HG02642 (cell line): ENCODE measurements around the gene SEMA3A.

Experiments
- ATAC-seq: cut with Tn5 transposase; IDR thresholded peaks from one replicate; pipeline ENCODE4 v1.9.1; 2021; ENCODE audit warnings: mild to moderate bottlenecking; ENCODE audit not compliant: unreplicated experiment, poor library complexity

Gene SEMA3A

GRCh38 chr7:84113906-84114850 lies 80.4 kb downstream of the SEMA3A start:
- ATAC-seq, result no peak

- no peak for ATAC-seq
These were observed 81.3 kb downstream of the SEMA3A start for GRCh38 chr7:84113286-84113685.

- no peak for ATAC-seq
These were observed 81.8 kb downstream of the SEMA3A start for GRCh38 chr7:84112771-84113170.

- no peak for ATAC-seq
These were observed 82.7 kb downstream of the SEMA3A start for GRCh38 chr7:84111842-84112241.

- no peak for ATAC-seq
These were observed 84.2 kb downstream of the SEMA3A start for GRCh38 chr7:84110400-84110799.

- no peak for ATAC-seq
These were observed 85.8 kb downstream of the SEMA3A start for GRCh38 chr7:84108787-84109186.

GRCh38 chr7:84108119-84108518 lies 86.5 kb downstream of the SEMA3A start:
- ATAC-seq, result no peak

GRCh38 chr7:84107259-84107658 lies 87.3 kb downstream of the SEMA3A start:
- no peak for ATAC-seq

GRCh38 chr7:84106291-84106690 lies 88.3 kb downstream of the SEMA3A start:
- ATAC-seq, result no peak

- ATAC-seq, result no peak
These were observed 89.0 kb downstream of the SEMA3A start for GRCh38 chr7:84105586-84105985.

GRCh38 chr7:84104826-84105225 lies 89.8 kb downstream of the SEMA3A start:
- ATAC-seq, result no peak

- ATAC-seq, result no peak
These were observed 92.4 kb downstream of the SEMA3A start for GRCh38 chr7:84102213-84102612.

- no peak for ATAC-seq
These were observed 93.7 kb downstream of the SEMA3A start for GRCh38 chr7:84100866-84101265.

GRCh38 chr7:84095971-84096370 lies 98.6 kb downstream of the SEMA3A start:
- no peak for ATAC-seq

GRCh38 chr7:84092207-84092606 lies 102.4 kb downstream of the SEMA3A start:
- ATAC-seq, result no peak

- no peak for ATAC-seq
These were observed 103.3 kb downstream of the SEMA3A start for GRCh38 chr7:84091318-84091717.

- no peak for ATAC-seq
These were observed 105.8 kb downstream of the SEMA3A start for GRCh38 chr7:84088802-84089201.

- no peak for ATAC-seq
These were observed 108.6 kb downstream of the SEMA3A start for GRCh38 chr7:84085998-84086397.

GRCh38 chr7:84085147-84085546 lies 109.4 kb downstream of the SEMA3A start:
- ATAC-seq, result no peak

GRCh38 chr7:84083846-84084245 lies 110.7 kb downstream of the SEMA3A start:
- no peak for ATAC-seq

- no peak for ATAC-seq
These were observed 112.5 kb downstream of the SEMA3A start for GRCh38 chr7:84081973-84082522.

GRCh38 chr7:84077336-84077735 lies 117.3 kb downstream of the SEMA3A start:
- no peak for ATAC-seq
